Fibroblast of the aortic adventitia (primary cell): Measurements from ENCODE around the gene ING3. TPM values are rescaled to one million over a fixed set of nuclear protein-coding genes. Genes with fewer than 3 reads are reported as not detected.

ENCODE experiments used
- DNase-seq: peaks from one replicate; pipeline ENCODE4 v3.0.0-alpha.2; 2010; ENCODE audit warnings: low read depth
- H3K4me3 ChIP-seq: 2 replicates; pipeline ENCODE4 v1.5.1; 2011; ENCODE audit warnings: low read depth, mild to moderate bottlenecking, control low read depth, low read length, moderate library complexity
- total RNA-seq: library from RNA; depleted of rRNA; stranded (reverse); fragments of >200 nt; gene quantifications from 2 replicates; pipeline ENCODE4 v1.2.3, GENCODE V29; 2012; ENCODE audit warnings: low replicate concordance
- TF ChIP-seq, protein P1 (sequence below): IDR thresholded peaks from 2 replicates; pipeline ENCODE4 v1.5.1; 2011; ENCODE audit warnings: mild to moderate bottlenecking, low read length, control low read depth, inconsistent platforms; ENCODE audit not compliant: insufficient read depth

ING3 gene
- total RNA-seq, 1 donor: 26.3 TPM

DNA sequence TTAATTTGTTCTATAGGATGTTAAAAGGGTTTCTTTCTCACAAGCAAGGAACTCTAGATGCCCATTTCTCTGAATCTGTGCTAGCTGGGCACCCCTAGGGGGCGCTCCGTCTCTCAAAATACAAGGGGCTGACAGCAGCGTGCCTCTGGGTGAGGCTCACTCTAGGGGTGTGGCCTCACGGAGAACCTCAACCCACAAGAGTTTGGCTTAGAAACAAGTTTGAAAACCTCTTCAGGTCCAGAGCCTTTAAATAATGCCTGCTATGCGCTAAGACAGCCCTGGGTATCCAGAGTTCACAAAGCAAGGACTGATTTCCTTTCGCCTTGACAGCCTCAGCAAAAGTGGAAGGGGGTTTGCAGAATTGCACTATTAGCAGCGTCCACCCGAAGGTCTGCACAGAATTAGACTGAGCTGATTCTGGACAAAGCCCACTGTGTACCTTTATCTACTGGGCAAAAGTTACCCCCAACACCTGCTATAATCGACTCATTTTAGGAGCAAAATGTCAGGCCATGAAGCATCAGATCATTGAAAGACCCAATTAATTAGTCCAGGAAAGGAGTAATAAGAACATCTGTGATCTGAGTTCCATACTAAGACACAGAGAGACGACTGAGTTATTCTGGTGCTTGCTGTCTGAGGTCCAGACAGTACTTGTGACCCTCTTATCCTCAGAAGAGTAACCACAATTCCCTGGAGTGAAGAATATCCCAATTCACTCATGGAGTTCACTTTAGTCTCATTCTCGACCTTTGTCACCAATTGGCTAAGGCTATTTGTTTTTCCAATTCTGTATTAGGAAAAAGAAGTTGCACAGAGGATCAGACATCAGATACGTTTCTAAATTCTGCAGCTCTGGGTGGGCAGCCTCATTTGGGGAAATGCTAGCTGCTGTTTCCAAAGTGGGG lies 37.4 kb downstream of the ING3 start:
- H3K4me3 ChIP-seq: peak overlapping the region; percentile 79
- TF ChIP-seq, protein P1, sequence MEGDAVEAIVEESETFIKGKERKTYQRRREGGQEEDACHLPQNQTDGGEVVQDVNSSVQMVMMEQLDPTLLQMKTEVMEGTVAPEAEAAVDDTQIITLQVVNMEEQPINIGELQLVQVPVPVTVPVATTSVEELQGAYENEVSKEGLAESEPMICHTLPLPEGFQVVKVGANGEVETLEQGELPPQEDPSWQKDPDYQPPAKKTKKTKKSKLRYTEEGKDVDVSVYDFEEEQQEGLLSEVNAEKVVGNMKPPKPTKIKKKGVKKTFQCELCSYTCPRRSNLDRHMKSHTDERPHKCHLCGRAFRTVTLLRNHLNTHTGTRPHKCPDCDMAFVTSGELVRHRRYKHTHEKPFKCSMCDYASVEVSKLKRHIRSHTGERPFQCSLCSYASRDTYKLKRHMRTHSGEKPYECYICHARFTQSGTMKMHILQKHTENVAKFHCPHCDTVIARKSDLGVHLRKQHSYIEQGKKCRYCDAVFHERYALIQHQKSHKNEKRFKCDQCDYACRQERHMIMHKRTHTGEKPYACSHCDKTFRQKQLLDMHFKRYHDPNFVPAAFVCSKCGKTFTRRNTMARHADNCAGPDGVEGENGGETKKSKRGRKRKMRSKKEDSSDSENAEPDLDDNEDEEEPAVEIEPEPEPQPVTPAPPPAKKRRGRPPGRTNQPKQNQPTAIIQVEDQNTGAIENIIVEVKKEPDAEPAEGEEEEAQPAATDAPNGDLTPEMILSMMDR: peak; percentile 97
- DNase-seq: peak; percentile 98

DNA sequence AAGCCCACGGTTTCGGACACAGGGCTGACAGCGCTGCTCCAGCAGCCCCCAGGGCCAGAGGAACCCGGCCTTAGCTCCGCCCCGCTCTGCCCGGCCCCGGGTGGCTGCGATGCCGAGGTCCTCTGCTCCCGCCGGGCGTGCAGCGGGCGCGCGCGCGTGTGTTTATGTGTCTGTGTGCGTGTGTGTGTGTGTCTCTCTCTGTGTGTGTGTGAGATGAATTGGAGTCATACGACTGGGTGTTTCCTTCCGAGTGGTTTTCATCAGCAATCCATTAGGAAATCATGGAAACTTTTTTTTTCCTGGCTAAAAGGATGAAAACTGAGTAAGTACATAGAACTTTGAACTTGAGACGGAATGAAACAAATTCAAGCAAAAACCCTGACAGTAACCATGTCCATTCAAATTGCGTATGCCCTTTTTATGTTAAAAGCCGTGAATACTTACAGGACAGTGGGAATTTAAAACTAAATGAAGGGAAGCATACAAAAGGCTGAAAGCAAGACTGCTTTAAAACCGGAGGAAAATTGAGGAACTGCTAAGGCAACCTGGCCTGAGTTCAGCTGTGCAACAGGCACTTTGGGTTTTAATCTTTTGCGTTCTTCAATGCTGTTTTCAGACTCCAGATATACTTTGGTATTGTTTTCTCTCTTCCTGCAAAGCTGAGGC lies 38.1 kb downstream of the ING3 start, which contains the start of gene CPED1:
Gene CPED1 (plus strand): TSS at position 121 of the 666 bp plus-strand sequence. CDS start 911 bp downstream, outside the sequence.
- peak; percentile 95 for DNase-seq
- peak within 1 kb of the TSS; percentile 79 for H3K4me3 ChIP-seq
- TF ChIP-seq, protein P1: no peak

DNA sequence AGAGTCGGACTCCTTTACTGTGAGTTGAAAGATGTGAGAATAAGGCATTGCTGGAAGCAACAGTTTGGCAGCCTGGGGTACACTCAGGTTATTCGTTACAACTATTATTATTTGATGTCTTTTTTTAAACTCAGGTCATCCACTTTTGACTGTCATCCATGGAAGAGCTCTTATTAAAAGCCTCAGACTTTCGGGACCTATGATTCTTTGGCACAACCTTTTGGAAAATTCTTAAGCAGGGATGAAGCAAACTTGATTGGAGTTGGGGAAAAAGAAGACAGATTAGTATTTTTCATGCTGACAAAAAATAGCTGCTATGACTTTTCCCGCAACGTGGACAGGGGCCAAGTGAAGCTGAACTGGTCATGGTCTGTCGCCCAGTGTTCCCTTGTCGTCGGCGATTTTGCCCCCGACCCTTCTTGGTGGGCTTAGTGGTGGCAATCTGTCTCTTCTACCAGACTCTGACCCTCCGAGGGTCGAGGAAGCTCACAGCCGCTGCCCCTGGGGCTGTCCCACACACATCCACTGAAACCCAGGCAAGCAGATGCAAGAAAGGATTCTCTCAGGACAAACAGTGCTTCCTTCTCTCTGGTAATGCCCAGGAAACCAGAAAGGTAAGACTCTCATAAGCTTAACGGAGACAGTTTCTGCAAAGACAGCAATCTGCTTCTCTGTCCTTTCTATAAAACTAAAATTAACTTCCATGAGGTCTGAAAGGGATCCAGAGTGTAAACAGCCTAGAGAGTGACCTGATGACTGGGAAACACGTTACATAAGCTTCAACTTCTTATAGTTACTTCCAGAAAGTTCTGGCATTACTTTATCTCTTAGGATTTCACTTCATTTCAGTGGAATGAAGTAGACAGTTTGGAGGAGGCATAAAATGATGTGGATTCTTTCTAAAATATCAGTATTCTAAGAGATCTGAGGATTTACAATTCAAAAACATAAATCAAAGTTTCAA lies 39.0 kb downstream of the ING3 start:
- peak overlapping the region; percentile 79 for H3K4me3 ChIP-seq
- TF ChIP-seq, protein P1: no peak
- peak; percentile 77 for DNase-seq

DNA sequence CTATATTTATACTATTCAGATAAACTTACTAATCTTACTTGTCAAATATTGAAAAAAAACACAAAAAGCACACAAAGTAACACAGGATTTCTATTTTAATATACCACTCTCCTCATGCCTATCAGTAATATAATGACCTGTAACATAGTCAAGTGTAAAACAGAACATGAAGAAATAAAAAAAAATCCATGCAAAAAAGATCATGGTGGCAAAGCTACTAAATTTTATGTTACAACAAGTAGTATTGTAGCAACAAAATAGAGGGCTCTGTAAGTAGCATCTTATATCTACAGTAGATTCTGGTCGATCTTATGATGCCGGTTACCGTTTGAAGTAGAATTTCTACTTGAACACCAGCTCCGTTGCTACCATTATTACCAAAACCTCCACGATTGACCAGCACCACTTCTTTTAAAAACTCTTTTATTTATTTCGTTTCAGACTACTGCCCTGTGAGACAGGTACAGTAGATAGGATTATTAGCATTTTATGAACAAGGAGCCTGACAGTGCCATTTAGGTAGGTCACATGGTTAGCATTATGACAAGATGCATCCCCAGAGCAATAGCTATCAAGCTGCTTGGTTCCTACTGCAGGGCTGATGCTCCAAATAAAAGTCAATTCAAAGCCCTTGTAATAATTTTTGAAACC lies 40.0 kb downstream of the ING3 start:
- peak overlapping the region; percentile 79 for H3K4me3 ChIP-seq
- peak; percentile 55 for DNase-seq
- TF ChIP-seq, protein P1: no peak

DNA sequence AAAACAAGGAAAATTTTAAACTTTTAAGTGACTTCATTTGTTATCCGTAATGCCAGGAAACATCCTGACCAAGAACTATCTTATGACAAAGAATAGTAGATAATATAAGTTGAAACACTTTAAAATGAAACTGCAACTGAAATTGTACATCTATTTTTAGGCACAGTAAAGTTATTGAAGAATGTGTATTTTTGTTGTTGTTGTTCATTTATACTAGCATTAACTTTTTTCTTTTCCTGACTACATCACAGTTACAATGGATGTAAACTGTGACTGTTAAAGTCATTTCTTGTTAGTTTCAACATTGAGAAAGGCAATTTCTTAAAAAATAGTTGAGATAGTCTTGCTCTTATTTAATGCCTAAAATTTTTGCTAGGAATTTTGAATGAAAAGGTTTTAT lies 40.6 kb downstream of the ING3 start:
- TF ChIP-seq, protein P1: no peak
- peak overlapping the region; percentile 79 for H3K4me3 ChIP-seq
- no peak for DNase-seq
